Kidney epithelial cell (primary cell): Measurements from ENCODE around the gene ANKRD60. TPM values are rescaled to one million over a fixed set of nuclear protein-coding genes. Genes with fewer than 3 reads are reported as not detected.

Experiments used
- DNase-seq: peaks from one replicate; pipeline ENCODE4 v3.0.0-alpha.2; 2010; ENCODE audit warnings: low read depth
- H3K27me3 ChIP-seq: 2 replicates; pipeline ENCODE4 v1.6.0; 2011; ENCODE audit warnings: low read length; ENCODE audit not compliant: control insufficient read depth, insufficient read depth
- H3K36me3 ChIP-seq: 2 replicates; pipeline ENCODE4 v1.5.1; 2011; ENCODE audit warnings: low read length; ENCODE audit not compliant: control insufficient read depth, insufficient read depth
- H3K4me3 ChIP-seq: 2 replicates; pipeline ENCODE4 v1.5.1; 2011; ENCODE audit warnings: low read depth, mild to moderate bottlenecking, control low read depth, low read length
- total RNA-seq: library from RNA; depleted of rRNA; stranded (reverse); fragments of >200 nt; gene quantifications from 2 replicates; pipeline ENCODE4 v1.2.3, GENCODE V29; 2015
- TF ChIP-seq, protein P1 (sequence below): IDR thresholded peaks from 2 replicates; pipeline ENCODE4 v1.5.1; 2011; ENCODE audit warnings: mild to moderate bottlenecking, moderate library complexity, low read length, control low read depth, inconsistent platforms; ENCODE audit not compliant: insufficient read depth, poor library complexity, severe bottlenecking

The ANKRD60 gene
- total RNA-seq, 1 donor from 2014 or later = not detected

DNA sequence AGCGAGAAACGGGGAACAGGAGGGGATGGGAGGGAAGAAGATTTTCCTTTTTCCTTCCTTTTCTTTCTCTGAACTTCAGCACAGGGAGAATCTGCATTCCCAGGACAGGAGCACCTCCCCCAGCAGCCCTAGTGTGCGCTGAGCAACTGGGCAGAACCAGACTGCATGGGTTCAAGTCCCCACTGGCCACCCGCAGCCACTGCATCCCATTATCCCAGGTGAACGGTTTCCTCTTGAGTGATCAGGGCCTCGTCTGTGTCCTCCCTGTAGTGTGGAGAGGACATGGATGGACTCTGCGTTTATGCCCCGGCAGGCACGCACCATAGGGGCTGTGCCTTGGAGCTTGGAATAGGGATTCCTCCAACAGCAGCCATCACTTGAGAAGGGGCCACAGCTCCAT is 53.0 kb downstream of the ANKRD60 start:
- Histone ChIP-seq H3K27me3 (no peaks in the 10 kb centered on the region), H3K4me3 (no peak overlapping the region), H3K36me3 (no peaks in the 10 kb centered on the region)
- no peak for DNase-seq
- TF ChIP-seq, protein P1, sequence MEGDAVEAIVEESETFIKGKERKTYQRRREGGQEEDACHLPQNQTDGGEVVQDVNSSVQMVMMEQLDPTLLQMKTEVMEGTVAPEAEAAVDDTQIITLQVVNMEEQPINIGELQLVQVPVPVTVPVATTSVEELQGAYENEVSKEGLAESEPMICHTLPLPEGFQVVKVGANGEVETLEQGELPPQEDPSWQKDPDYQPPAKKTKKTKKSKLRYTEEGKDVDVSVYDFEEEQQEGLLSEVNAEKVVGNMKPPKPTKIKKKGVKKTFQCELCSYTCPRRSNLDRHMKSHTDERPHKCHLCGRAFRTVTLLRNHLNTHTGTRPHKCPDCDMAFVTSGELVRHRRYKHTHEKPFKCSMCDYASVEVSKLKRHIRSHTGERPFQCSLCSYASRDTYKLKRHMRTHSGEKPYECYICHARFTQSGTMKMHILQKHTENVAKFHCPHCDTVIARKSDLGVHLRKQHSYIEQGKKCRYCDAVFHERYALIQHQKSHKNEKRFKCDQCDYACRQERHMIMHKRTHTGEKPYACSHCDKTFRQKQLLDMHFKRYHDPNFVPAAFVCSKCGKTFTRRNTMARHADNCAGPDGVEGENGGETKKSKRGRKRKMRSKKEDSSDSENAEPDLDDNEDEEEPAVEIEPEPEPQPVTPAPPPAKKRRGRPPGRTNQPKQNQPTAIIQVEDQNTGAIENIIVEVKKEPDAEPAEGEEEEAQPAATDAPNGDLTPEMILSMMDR = no peak

DNA sequence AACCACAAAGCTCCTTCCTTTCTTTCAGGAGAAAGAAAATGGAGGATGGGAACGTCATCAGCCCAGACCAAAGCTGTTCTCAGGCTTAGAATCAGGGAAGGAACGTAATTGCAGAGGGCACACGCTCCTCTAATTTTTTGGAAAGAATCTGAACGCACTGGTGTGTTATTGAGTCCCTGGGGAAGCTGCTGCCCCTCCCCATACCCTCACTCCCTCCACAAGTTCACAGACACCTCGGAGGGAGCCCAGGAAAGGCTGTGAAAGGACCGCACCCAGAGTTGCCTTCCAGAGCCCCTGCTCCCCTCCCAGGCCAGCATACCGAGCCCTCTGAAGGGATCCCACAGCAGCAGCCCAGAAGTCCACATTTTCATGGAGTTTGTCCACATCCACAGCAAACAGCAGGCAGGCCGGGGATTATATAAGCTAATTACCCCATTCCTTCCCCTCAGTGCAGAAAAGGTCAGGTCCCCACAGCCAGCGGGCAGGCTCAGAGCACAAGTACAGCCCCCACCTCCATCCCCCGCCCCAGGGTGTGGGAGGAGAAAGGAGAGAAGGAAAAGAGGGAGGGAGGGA is 53.7 kb downstream of the ANKRD60 start:
- H3K36me3 ChIP-seq = no peaks in the 10 kb centered on the region
- H3K4me3 ChIP-seq = no peak overlapping the region
- H3K27me3 ChIP-seq = no peaks in the 10 kb centered on the region
- DNase-seq = no peak
- TF ChIP-seq, protein P1 = no peak

GRCh38 chr20:58173930-58174707 is 54.3 kb downstream of the ANKRD60 start:
- no peak for DNase-seq
- Histone ChIP-seq H3K27me3 (no peaks in the 10 kb centered on the region), H3K36me3 (no peaks in the 10 kb centered on the region), H3K4me3 (no peak overlapping the region)
- TF ChIP-seq, protein P1 = no peak

GRCh38 chr20:58173091-58173490 is 55.4 kb downstream of the ANKRD60 start:
- no peaks in the 10 kb centered on the region for H3K36me3 ChIP-seq
- H3K4me3 ChIP-seq = no peak overlapping the region
- TF ChIP-seq, protein P1 = no peak
- H3K27me3 ChIP-seq = peaks cover 3% of the 10 kb centered on the region
- no peak for DNase-seq

- no peak for DNase-seq
- H3K27me3 ChIP-seq = peaks cover 3% of the 10 kb centered on the region
Observed at GRCh38 chr20:58171796-58172425, 56.5 kb downstream of the ANKRD60 start.

More at GRCh38 chr20:58171796-58172425, 56.5 kb downstream of the ANKRD60 start:
- Histone ChIP-seq H3K4me3 (no peak overlapping the region), H3K36me3 (no peaks in the 10 kb centered on the region)
- TF ChIP-seq, protein P1 = no peak
